Gastrocnemius medialis (tissue), 4 donors: ENCODE results near the gene LINGO3.

ENCODE experiments used
- POLR2A ChIP-seq, 2 donors: fragments of 450-650 bp; IDR thresholded peaks; one replicate each; pipeline ENCODE4 v1.6.1; 2017; ENCODE audit warnings: antibody characterized with exemption in 2 of 2, mild to moderate bottlenecking in 2 of 2, moderate library complexity in 2 of 2
- TF ChIP-seq, protein P1 (sequence below), 5 experiments: fragments of 450-650 bp in 3 of 5; fragments of 200-600 bp in 2 of 5; sonication (generic) in 2 of 5; IDR thresholded peaks in 4 of 5; conservative IDR thresholded peaks in 1 of 5; 1 replicate in 4 of 5; 2 replicates in 1 of 5; pipeline ENCODE4 v1.5.1; 2016 to 2019; ENCODE audit warnings: antibody characterized with exemption in 5 of 5, mild to moderate bottlenecking in 3 of 5, moderate library complexity in 3 of 5

DNA sequence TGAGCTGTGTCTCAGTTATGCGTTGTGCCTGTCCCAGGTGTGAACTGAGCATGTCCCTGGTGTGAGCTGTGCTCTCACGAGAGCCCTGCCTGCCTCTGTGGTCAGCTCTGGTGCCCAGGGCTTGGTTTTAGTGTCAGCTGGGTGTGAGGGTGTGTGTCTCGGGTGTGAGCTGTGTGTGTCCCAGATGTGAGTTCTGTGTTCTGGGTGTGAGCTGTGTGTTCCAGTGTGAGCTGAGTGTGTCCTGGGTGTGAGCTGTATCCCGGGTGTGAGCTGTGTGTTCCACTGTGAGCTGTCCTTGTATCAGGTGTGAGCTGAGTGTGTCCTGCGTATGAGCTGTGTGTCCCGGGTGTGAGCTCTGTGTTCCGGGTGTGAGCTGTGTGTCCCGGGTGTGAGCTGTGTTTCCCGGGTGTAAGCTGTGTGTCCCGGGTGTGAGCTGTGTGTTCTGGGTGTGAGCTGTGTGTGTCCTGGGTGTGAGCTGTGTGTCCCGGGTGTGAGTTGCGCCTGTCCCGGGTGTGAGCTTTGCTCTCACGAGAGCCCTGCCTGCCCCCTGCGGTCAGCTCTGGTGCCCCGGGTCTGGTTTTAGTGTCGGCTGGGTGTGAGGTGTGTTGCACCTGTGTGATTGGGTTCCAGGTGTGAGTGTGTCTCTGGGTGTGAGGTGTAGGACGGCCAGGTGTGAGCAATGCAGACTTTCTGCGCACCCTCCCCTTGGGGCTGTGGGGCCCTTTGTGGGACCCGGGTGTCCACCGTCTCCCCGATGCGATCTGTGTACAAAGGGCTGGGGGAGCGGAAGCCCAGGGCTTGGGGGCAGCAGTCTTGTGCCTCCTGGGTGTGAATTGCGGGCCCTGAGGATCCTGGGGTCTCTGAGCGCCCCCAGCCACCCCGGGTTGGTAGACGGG is 18.9 kb downstream of the LINGO3 start:
- TF ChIP-seq POLR2A (IDR thresholded peaks at IDR 0.05) = no peak
- TF ChIP-seq, protein P1, sequence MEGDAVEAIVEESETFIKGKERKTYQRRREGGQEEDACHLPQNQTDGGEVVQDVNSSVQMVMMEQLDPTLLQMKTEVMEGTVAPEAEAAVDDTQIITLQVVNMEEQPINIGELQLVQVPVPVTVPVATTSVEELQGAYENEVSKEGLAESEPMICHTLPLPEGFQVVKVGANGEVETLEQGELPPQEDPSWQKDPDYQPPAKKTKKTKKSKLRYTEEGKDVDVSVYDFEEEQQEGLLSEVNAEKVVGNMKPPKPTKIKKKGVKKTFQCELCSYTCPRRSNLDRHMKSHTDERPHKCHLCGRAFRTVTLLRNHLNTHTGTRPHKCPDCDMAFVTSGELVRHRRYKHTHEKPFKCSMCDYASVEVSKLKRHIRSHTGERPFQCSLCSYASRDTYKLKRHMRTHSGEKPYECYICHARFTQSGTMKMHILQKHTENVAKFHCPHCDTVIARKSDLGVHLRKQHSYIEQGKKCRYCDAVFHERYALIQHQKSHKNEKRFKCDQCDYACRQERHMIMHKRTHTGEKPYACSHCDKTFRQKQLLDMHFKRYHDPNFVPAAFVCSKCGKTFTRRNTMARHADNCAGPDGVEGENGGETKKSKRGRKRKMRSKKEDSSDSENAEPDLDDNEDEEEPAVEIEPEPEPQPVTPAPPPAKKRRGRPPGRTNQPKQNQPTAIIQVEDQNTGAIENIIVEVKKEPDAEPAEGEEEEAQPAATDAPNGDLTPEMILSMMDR (IDR thresholded peaks at IDR 0.05 in 4 of 5, conservative IDR thresholded peaks at IDR 0.05 in 1 of 5) = no peak
